ENCODE results near the gene ZNF189.

Gene ZNF189

DNA sequence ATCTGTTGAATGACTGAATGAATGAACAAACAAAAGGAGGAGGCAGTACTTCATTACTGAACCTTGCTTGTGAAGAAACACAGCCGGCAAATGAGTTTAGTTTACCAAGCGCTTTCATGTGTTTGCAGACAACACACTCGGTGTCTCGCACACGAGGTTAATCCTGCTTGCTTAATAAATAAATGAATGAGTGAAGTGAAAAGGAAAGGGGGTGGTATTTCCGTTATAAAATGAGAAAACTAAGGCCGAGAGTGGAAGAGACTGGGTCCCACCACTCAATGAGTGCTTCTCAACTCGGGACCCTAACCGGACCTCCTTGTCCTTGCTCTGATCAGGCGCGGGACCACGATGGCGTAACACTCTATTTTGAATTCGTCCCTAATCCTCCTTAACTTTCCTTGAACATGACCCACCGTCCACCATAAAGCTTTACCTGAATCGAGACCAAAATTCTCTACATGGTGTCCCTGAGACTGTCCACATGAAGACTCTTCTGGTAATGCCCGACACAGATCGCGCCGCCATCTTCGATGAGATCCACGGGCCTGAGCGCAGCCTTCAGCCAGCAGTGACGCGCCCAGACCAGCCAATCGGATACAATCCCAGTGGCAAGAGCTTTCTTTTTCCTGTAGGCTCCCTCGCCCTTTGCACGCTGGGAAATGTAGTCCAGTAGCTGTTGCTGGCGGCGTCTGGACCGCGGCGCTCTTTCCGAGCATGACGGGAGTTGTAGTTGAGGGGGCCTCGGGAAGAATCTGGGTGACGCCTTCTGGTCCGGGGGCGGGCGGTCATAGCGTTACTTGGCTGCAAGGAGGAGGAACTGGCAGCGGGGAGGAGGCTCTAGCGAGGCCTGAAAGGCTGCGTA is at the start of gene ZNF189, which contains the start of gene MRPL50:
TSS of gene ZNF189 (plus strand) at position 784 of the 862 bp plus-strand sequence. CDS start 306 bp downstream, outside the sequence.
TSS of gene MRPL50 (minus strand) at position 551 of the 862 bp plus-strand sequence. CDS start at position 525, 26 bp downstream.
- peaks cover 58% of the 10 kb centered on the region for H3K4me1 Mint-ChIP-seq
- peak within 1 kb of the TSS; percentile 96 for H3K4me3 Mint-ChIP-seq
- peaks cover 73% of the 10 kb centered on the region for H3K36me3 Mint-ChIP-seq
- CTCF ChIA-PET = interaction anchor here (3.6 kb wide), 1 partner anchor 10 kb away, joined by 13 read pairs; no protein-coding TSS in a partner anchor
- peak; percentile 98 for DNase-seq
- H3K9me3 Mint-ChIP-seq = peaks cover 18% of the 10 kb centered on the region
- H3K27me3 Mint-ChIP-seq = peaks cover 3% of the 10 kb centered on the region
- H3K27ac Mint-ChIP-seq = peak within 1 kb of the TSS; percentile 98

DNA sequence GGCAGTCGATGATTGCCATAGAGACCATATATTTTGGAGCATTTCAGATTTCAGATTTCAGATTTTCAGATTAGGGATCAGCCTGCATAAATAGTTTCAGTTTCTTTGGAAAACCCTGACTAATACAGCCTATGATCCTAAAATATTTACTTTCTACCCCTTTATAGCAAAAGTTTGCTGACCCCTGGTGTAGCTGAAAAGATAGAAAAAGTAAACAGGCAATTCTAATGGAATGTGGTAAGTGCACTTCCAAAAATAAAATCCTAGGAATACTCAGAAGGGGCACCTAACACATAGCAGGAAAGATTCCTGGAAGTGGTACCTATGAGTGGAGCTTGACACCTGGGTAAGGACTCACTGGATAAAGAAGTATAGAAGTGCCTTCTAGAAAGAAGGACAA is 48.4 kb upstream of the ZNF189 start:
- Mint-ChIP-seq H3K4me1 (no peaks in the 10 kb centered on the region), H3K36me3 (no peaks in the 10 kb centered on the region), H3K4me3 (no peak overlapping the region), H3K27ac (no peak overlapping the region), H3K27me3 (no peaks in the 10 kb centered on the region), H3K9me3 (no peaks in the 10 kb centered on the region)
- CTCF ChIA-PET = no interaction called here
- no peak for DNase-seq

DNA sequence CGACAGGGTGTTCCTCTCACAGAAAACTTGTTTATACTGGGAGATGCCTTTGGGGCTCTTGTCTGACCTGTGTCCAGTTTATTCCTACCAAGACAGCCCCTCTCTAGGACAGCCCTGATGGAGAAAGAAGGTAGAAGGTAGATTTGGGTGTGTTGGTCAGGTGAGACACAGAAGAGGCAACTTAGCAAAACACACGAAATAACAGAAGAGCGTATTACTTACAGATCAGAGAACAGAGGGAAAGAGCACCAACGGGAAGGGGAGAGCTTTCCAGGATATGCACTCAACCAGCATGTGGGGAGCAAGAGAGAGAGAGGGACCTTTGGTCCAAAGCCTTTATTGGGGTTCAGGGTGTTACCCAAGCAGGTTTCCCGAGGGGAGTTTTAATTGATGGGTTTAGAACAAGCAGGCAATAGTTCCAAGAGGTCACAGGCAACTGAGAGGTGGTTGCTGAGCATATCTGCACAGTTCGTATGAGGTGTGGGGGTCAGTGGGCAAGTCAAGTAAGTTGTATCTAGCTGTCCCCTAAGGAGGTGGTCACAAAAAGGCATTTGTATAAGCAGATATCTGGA is 45.7 kb upstream of the ZNF189 start:
- no peak overlapping the region for H3K27ac Mint-ChIP-seq
- H3K9me3 Mint-ChIP-seq = no peaks in the 10 kb centered on the region
- no peak overlapping the region for H3K4me3 Mint-ChIP-seq
- CTCF ChIA-PET = no interaction called here
- H3K4me1 Mint-ChIP-seq = no peaks in the 10 kb centered on the region
- H3K27me3 Mint-ChIP-seq = no peaks in the 10 kb centered on the region
- DNase-seq = no peak
- H3K36me3 Mint-ChIP-seq = no peaks in the 10 kb centered on the region

DNA sequence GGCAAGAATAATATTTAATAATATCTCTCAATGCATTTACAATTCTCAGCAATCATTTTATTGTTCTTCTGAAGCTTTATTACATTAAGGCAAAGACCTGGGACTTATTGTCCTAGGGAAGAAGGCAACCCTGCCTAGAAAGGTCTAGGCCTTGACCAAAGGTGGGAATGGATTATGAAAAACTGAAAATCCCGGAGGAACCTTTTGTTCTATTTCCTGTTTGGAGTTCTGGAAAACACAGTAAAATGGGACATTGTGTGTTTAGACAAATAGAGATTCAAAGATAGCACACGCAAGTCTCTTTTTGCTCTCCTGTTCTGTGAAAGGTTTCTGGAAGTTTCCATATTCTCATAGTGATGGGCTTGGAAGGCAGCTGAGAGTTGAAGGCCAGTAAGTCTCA is 45.0 kb upstream of the ZNF189 start:
- no peaks in the 10 kb centered on the region for H3K4me1 Mint-ChIP-seq
- CTCF ChIA-PET = no interaction called here
- DNase-seq = no peak
- H3K27ac Mint-ChIP-seq = no peak overlapping the region
- H3K9me3 Mint-ChIP-seq = no peaks in the 10 kb centered on the region
- no peaks in the 10 kb centered on the region for H3K27me3 Mint-ChIP-seq
- H3K36me3 Mint-ChIP-seq = no peaks in the 10 kb centered on the region
- no peak overlapping the region for H3K4me3 Mint-ChIP-seq

DNA sequence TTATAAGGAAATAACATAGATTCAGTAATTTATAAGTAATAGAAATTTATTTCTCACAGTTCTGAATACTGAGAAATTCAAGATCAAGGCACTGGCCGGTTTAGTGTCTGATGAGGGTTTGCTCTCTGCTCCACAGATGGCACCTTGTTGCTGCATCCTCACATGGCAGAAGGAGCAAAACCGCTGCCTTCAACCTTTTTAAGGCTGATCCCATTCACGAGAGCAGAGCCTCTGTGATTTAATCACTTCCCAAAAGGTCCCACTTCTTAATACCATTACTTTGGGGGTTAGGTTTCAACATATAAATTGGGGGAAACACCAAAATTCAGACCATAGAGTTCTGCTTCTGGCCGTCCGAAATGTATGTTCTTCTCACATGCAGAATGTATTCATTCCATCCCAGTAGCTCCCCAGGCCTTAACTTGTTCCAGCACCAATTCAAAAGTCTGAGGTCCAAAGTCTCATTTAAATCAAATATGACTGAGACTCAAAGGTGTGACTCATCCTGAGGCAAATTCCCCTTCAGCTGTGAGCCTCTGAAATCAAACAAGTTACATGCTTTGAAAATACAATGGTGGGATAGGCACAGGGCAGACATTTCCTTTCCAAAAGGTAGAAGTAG is 44.4 kb upstream of the ZNF189 start:
- no peaks in the 10 kb centered on the region for H3K27me3 Mint-ChIP-seq
- H3K4me1 Mint-ChIP-seq = no peaks in the 10 kb centered on the region
- DNase-seq = no peak
- no peaks in the 10 kb centered on the region for H3K36me3 Mint-ChIP-seq
- CTCF ChIA-PET = no interaction called here
- H3K27ac Mint-ChIP-seq = no peak overlapping the region
- no peak overlapping the region for H3K4me3 Mint-ChIP-seq
- no peaks in the 10 kb centered on the region for H3K9me3 Mint-ChIP-seq

DNA sequence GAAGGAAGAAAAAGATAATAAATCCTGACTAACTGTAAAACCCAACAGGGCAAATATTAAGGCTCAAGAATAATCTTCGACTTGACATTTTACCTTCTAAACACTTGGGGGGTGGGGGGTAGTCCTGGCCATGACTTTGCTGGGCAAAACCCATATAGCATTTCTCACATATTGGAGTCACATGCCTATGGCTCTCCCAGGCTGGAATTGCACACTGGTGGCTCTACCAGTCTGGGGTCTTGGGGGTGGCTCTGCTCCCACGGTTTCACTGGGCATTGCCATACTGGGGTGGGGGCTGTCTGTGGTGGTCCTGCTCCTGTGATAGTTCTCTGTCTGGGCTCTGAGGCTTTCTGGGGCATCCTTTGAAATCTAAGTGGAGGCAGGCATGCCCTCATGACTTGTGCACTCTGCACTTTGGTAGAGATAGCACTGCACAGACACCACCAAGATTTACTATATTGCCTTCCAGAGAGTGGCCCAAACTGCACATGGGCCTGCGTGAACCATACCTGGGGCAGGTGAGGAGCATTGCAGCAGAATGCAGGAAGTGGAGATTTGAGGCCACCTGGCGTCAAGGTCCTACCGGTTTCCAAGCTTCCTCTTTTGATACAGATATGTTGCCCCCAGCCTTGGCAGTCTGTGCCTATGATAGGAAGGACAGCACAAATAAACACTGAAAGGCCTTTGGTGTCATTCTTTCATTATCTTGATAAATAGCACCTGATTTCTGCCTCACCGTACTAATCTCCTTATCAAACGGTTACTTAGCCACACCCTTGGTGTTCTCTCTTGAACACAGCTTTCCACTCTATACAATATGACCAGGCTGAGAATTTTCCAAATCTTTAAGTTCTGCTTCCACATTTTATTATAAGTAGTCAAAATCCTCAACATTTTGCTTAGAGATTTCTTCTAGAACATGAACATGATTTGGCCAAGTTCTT is 43.6 kb upstream of the ZNF189 start:
- no peaks in the 10 kb centered on the region for H3K9me3 Mint-ChIP-seq
- no peak overlapping the region for H3K4me3 Mint-ChIP-seq
- H3K27ac Mint-ChIP-seq = no peak overlapping the region
- DNase-seq = no peak
- no peaks in the 10 kb centered on the region for H3K36me3 Mint-ChIP-seq
- H3K4me1 Mint-ChIP-seq = no peaks in the 10 kb centered on the region
- CTCF ChIA-PET = no interaction called here
- no peaks in the 10 kb centered on the region for H3K27me3 Mint-ChIP-seq

DNA sequence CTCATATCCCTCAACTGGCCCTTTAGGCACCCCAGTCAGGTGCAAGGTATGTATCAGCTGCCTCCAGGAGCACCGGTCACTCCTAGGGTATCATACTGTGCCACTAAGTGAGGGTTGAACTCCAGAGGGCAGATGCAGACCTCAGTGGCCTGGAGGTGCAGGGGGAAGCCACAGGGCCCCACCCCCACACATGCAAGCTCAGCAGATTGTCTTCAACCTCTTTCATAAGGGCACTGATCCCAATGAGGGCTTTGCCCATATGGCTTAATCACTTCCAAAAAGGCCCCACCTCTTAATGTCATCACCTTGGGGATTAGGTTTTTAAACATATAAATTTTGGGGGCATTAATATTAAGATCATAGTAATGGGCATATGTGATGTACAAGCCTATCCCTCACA is 42.0 kb upstream of the ZNF189 start:
- CTCF ChIA-PET = no interaction called here

DNA sequence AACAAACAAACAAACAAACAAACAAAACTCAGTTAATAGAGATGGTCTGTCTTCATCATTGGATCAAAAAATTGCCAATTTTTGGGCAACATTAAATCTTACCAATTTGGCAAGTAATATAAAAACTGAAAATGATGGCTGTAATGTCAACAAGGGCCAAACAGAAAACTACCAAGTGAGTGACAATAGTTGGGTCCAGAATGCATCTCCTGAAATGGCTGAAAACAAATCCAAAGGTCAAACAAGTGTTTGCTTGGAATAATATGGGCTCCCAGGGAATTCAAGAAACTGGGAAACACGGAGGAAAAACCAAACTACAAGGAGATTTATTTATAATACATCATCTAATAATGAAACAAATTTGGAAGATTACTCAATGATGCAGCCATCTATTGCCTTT is 39.0 kb upstream of the ZNF189 start:
- DNase-seq = no peak
- Mint-ChIP-seq H3K4me1 (no peaks in the 10 kb centered on the region), H3K27me3 (no peaks in the 10 kb centered on the region), H3K27ac (no peak overlapping the region), H3K9me3 (no peaks in the 10 kb centered on the region), H3K4me3 (no peak overlapping the region), H3K36me3 (no peaks in the 10 kb centered on the region)
- CTCF ChIA-PET = no interaction called here

More for the DNA sequence above, 42.0 kb upstream of the ZNF189 start:
- Mint-ChIP-seq H3K4me1 (no peaks in the 10 kb centered on the region), H3K9me3 (no peaks in the 10 kb centered on the region), H3K4me3 (no peak overlapping the region), H3K27me3 (no peaks in the 10 kb centered on the region), H3K27ac (no peak overlapping the region), H3K36me3 (no peaks in the 10 kb centered on the region)
- DNase-seq = no peak

DNA sequence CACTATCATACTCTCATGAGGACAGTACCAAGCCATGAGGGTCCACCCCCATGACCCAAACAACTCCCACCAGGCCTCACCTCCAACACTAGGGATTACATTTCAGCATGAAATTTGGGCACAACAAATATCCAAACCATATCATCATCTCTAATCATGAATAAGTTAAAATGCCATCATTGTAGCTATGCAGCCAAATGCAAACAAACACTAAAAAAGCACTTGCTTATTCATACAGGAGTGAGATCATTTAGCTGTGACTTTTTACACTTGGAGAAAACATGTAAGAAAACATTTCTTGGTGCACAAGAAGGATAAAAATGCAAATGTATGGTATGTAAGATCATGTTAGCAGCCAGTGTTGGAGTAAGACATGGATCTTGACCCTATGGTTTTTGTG is 38.0 kb upstream of the ZNF189 start:
- Mint-ChIP-seq H3K27me3 (no peaks in the 10 kb centered on the region), H3K4me3 (no peak overlapping the region), H3K27ac (no peak overlapping the region), H3K36me3 (no peaks in the 10 kb centered on the region), H3K9me3 (no peaks in the 10 kb centered on the region), H3K4me1 (no peaks in the 10 kb centered on the region)
- CTCF ChIA-PET = no interaction called here
- DNase-seq = no peak

DNA sequence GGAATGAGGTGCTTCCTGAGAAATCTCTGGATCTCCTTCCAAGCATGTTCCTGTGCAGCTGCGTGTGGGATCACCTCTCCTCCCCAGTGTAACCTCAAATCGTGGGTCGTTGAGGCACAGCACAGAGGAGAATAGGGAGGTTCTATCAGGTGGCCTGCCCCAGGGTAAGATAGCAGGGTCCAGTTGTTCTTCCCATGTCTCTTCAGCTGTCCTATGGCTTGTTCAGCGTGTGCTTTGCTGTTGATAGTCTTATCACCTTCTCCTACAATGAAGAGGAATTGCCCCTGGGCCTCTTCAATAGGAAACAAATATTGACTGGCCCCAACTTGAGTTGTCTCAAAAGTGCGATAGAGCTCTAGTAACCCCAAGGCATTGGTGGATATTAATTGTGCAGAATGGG is 36.2 kb upstream of the ZNF189 start:
- Mint-ChIP-seq H3K4me1 (no peaks in the 10 kb centered on the region), H3K36me3 (no peaks in the 10 kb centered on the region), H3K27me3 (no peaks in the 10 kb centered on the region), H3K27ac (no peak overlapping the region), H3K9me3 (no peaks in the 10 kb centered on the region), H3K4me3 (no peak overlapping the region)
- CTCF ChIA-PET = interaction anchor here (0.6 kb wide), 1 partner anchor 92 kb away, joined by 4 read pairs; no protein-coding TSS in a partner anchor
- no peak for DNase-seq

DNA sequence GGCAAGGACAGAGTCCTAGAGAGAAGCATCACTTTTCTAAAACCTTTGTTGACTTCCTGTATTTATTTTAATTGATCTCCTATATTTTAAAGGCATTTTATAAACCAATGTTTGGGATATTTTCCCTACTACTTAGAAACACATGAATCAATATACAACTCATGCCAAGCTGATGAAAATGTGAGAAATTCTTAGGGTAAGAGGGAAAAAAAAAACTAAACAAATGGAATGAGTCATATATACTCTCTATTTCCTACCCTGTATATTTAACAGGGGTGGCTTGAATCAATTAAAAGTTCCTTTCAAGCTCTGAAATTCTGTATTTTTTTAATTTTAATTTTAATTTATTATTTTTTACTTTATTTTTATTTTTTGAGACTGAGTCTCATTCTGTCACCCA is 33.5 kb upstream of the ZNF189 start:
- Mint-ChIP-seq H3K4me3 (no peak overlapping the region), H3K27ac (no peak overlapping the region), H3K9me3 (no peaks in the 10 kb centered on the region), H3K4me1 (no peaks in the 10 kb centered on the region), H3K27me3 (no peaks in the 10 kb centered on the region), H3K36me3 (no peaks in the 10 kb centered on the region)
- DNase-seq = no peak
- CTCF ChIA-PET = no interaction called here

DNA sequence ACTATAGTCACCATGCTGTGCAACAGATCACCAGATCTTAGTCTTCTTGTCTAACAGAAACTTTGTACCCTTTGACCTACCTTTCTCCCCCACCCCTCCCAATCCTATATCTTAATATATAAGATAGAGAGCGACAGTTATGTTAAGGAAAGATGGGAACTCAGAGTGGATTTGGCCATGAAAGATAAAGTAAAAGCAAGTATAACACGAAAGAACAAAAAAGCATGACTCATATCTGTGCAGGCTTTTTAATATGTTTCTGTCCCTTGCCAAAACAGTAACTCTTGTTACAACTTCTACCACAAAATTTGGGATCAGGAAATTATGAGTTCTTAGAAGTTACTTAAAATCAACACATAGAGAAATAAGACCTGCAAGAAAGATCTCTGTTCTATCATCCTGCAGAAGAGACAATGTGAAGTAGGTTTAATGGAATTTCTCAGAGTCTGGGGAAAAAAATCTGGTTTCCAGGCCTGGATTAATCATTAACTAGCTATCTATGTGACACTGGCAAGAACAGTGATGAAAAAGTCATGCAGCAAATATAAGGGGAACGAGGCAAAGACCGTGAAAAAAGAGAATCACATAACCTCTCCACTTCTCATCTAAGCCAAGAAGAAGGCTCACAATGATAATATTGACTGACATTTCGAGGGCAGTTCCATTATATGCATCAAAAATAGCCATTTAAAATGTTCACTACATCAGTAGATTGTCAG is 32.5 kb upstream of the ZNF189 start:
- no peaks in the 10 kb centered on the region for H3K4me1 Mint-ChIP-seq
- no peak overlapping the region for H3K4me3 Mint-ChIP-seq
- H3K9me3 Mint-ChIP-seq = no peaks in the 10 kb centered on the region
- no peak overlapping the region for H3K27ac Mint-ChIP-seq
- CTCF ChIA-PET = no interaction called here
- no peaks in the 10 kb centered on the region for H3K27me3 Mint-ChIP-seq
- DNase-seq = no peak
- no peaks in the 10 kb centered on the region for H3K36me3 Mint-ChIP-seq

DNA sequence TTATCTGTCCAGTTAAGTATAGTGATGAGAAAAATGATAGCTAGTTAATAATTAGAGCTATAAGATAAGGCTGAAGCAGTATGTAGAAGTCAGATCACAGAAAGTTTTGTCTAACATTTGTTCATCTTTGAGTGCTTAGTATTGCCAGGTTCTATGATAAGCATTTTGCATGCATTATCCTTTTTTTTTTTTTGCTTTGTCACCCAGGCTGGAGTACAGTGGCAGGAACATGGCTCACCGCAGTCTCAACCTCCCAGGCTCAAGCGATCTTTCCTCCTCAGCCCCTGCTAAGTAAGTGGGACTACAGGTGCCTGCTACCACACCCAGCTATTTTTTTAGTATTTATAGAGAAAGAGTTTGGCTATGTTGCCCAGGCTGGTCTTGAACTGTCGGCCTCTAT is 31.3 kb upstream of the ZNF189 start:
- H3K4me3 Mint-ChIP-seq = no peak overlapping the region
- no peaks in the 10 kb centered on the region for H3K27me3 Mint-ChIP-seq
- H3K4me1 Mint-ChIP-seq = no peaks in the 10 kb centered on the region
- no peaks in the 10 kb centered on the region for H3K36me3 Mint-ChIP-seq
- CTCF ChIA-PET = no interaction called here
- H3K27ac Mint-ChIP-seq = no peak overlapping the region
- no peaks in the 10 kb centered on the region for H3K9me3 Mint-ChIP-seq
- DNase-seq = no peak

Data from activated naive CD4-positive, alpha-beta T cell treated with anti-CD3 and anti-CD28 coated beads, Interleukin-2, amount 10 ng/mL, durations not matched to agents 7 days and 5 days (primary cell).